NB4 (cell line): ENCODE data around the gene VPS8.

Source experiments
- MAX ChIP-seq: IDR thresholded peaks from 2 replicates; pipeline ENCODE4 v1.6.1; 2011; ENCODE audit warnings: low read depth, low read length
- POLR2A ChIP-seq: IDR thresholded peaks from 2 replicates; pipeline ENCODE4 v1.6.1; 2011; ENCODE audit warnings: mild to moderate bottlenecking; ENCODE audit not compliant: insufficient read length; ENCODE audit errors: extremely low read depth
- TF ChIP-seq, protein P1 (sequence below): IDR thresholded peaks from one replicate; pipeline ENCODE4 v1.5.1; 2012; ENCODE audit warnings: low read depth, low read length

GRCh38 chr3:184952671-184953070 lies 140.7 kb downstream of the VPS8 start:
- TF ChIP-seq, protein P1, sequence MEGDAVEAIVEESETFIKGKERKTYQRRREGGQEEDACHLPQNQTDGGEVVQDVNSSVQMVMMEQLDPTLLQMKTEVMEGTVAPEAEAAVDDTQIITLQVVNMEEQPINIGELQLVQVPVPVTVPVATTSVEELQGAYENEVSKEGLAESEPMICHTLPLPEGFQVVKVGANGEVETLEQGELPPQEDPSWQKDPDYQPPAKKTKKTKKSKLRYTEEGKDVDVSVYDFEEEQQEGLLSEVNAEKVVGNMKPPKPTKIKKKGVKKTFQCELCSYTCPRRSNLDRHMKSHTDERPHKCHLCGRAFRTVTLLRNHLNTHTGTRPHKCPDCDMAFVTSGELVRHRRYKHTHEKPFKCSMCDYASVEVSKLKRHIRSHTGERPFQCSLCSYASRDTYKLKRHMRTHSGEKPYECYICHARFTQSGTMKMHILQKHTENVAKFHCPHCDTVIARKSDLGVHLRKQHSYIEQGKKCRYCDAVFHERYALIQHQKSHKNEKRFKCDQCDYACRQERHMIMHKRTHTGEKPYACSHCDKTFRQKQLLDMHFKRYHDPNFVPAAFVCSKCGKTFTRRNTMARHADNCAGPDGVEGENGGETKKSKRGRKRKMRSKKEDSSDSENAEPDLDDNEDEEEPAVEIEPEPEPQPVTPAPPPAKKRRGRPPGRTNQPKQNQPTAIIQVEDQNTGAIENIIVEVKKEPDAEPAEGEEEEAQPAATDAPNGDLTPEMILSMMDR = no peak
- TF ChIP-seq POLR2A (no peak), MAX (no peak)
